Activated CD8-positive, alpha-beta memory T cell treated with anti-CD3 and anti-CD28 coated beads, Interleukin-2, amount 50 U/mL, for 1 hour (primary cell): Measurements from ENCODE around the gene NELFB.
"Not testable (repeated sequence)": the region's sequence is repeated elsewhere in the genome, so short reads cannot be mapped to it uniquely, and the experiment has no call there.

Experiments used
- DNase-seq: peaks from one replicate; pipeline ENCODE4 v3.0.0-alpha.2; 2020; ENCODE audit errors: extremely low read depth

NELFB gene

DNA sequence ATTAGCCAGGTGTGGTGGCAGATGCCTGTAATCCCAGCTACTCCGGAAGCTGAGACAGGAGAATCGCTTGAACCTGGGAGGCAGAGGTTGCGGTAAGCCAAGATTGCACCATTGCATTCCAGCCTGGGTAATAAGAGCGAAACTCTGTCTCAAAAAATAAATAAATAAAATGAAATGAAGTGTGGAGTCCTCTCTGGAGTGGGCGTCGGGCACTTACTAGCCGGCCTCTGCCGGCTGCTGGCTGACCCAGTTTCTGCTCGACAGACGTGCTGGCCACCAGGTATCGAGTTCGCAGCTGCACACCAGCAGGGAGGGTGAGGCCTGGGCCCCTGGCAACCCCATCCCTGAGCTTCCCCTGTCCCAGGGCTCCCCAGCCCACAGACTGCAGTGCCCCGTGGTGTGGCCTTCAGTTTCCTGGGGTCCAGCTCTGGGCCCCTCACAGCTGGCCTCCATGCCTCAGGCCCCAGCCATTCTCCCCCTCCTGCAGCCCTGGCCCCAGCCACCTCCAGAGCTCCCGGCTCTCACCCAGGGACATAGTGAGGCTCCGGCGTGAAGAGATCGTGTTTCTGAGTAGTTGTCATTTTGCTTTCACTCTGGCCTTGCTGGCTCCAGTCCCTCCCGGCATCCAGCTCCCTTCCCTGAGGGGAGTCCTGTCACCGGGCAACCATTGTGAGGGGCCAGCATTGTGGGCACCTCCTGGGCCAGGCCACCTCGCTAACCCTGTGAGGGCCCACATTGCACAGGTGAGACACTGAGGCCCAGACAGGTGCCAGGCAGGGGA, 7.8 kb upstream of the NELFB start:
- no peak for DNase-seq

DNA sequence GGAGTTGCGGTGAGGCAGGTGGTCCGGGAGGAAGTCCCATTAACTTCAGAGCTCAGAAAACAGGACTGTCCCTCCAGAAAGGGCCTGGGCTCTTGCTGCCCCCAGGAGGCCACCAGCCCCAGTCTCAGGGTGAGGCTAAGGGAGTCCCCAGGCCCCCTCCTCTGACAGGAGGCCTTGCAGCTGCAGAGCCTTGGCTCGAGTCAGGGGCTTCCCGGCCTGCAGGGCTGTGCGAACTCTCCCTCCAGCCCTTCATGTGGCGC, 7.3 kb upstream of the NELFB start:
- DNase-seq = no peak

DNA sequence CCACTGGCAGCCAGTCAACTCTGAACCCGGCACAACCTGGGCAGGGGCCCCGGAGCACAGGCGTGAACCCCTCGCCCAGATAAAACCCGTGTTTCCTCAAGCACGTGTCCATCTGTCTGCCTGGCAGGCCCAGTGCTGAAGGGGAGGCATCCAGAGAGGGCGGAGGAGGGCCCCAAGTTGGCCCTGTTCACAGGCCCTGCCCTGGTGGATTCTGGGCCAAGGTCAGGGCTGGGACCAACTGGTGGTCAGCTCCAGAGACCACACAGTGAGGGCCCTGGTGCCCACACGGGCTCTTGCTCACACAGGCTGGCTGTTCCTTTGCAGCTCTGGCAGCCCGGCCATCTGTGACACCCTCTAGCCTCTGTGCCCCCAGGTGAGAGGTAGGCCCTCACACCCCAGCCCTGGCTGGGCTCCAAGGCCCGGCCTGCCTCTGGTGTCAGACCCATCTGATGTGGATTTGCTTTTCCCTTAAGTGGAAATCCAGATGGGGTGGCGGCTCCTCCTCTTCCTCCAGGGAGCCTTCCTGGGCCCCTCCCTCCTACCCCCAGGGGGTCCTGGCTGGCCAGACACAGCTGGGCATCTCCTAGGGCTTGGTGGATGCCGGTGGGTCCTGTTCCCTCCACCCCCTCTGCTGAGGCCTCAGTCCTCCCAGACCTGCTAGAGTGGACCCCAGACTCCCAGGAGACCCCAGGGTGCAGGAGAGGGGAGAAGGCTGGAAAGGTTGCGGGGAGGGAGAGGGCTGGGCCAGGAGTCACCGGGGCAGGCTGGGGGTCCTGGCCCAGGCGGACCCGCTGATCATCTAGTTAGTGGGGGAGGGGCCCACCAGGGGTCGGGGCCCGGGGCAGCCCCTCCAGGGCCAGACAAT, 4.6 kb upstream of the NELFB start:
- DNase-seq = no peak

DNA sequence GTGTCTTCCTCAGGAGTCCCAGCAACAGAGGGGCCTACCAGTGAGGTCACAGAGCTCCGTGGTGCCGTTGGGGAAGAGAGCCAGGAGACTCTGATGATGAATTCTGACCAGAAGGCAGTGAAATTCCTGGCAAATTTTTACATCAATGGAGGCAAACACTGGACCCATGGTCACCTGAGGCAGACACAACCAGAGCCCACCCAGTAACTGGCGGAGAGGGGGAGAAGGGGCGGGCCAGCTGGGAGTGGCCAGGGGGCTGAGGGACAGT, 4.0 kb upstream of the NELFB start, which contains the start of gene STPG3:
Gene STPG3, plus strand, starts transcription at position 93 of the 268 bp plus-strand sequence. Its CDS starts 1 bp downstream, at position 94.
- DNase-seq = no peak

DNA sequence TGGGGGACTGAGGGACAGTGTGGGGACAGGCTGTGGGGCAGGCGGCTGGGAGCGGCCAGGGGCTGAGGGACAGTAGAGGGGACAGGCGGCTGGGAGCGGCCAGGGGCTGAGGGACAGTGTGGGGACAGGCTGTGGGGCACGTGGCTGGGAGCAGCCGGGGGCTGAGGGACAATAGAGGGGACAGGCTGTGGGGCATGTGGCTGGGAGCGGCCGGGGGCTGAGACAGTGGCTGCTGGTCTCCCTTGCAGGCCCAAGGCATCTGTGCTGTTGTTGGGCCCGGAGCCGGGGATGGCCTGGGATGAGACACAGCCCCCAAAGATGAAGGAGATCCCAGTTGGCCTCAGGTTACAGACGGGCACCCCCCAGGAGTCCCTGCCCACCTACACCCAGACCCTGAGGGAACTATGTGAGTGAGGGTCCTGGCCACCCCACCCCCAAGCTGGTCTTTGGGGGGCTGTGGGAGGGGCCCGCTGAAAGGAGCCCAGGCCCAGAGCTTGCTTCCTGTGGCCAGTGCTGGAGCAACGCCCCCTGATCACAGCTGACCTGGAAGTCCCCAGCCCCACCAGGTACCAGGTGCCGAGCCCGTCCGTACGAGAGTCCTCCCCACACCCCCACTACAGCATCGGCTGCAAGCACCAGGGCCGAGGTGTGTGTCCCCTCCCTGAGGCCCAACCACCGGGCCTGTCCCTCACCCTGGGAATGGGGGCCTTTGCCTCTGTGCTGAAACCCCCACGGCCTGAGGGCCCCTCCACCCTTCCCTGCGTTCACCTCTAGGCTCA, 3.4 kb upstream of the NELFB start:
- no peak for DNase-seq

DNA sequence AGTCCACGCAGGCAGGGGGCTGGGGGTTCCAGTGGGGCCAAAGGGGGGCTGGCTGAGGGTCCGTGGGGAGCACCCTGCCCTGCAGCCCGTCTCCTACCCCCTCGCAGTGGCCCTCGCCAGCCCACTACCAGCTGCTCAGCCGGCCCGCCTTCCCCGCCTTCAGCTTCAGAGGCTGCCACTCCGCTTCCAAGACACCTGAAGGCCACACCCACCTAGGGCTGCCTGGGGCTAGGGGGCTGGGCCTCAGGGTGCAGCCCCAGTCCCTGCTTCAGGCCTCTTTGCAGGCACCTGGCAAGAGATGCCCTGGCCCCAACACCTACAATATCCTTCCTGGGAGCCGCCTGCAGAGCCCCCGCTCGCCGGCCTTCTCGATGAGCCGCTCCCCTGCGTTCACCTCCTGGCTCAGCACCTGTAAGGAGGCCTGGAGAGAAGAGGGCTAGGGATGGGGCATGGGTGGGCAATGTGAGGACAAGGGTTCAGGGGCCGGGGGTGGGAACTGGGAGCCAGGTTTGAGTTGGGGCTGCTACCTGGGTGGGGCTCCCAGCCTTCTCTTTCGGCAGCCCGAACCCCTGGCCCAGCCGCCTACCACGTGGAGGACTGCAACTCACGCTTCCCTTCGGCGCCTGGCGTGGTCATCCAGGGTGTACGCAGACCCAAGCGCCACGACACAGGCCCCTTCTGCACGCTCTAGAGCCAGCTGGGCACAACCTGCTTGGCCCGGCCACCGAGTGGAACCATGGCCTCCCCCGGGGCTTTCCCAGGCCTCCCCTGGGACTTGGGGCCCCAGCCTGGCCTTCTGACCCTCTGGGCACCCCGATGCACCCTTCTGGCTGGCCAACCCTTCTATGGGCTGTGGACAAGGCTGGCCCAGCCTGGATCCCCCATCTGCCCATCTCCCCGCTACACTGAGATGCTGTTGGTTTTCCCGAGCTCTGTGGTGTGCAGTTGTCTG, 2.3 kb upstream of the NELFB start:
- no peak for DNase-seq

DNA sequence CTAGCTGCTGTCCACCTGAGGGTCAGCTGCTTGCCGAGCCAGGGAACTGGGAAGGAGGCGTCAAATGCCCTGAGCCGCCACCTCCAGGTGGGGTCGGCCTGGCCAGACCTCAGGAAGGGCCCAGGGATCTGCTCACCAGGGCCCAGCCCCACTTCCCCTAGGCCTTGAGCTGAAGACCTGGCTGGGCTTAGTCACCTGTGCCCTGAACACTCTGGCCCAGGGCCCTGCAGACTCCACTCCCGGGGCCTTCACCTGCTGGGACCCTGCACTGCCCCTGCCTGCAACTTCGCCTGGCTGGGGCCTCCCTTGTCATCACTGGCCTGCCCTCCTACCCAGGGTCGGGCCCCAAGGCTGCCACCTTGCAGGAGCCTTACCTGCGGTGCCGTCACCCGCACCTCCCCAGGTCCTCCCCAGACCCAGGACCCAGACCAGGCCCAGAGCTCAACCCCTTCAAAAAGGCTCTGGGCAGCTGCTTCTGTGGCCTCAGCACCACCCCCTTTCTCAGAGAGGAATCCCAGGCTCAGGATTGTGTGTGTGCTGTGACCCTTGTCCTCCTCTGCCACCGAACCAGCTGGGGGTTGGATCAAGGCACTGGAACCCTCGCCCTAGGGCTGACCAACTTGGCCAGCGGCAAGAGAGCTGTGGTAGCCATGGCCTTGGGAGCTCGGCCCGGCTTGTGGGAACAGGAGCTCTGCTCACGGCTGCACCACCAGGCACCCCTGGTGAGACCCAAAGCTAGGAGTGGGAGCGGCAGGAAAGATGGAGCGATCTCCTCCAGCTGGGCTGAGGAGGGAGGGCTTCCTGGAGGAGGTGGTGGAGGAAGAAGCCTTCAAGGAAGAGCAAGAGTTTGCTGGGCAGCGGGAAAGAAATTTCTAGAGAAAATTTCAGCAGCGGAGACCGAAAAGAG, 1.2 kb upstream of the NELFB start:
- DNase-seq = no peak

DNA sequence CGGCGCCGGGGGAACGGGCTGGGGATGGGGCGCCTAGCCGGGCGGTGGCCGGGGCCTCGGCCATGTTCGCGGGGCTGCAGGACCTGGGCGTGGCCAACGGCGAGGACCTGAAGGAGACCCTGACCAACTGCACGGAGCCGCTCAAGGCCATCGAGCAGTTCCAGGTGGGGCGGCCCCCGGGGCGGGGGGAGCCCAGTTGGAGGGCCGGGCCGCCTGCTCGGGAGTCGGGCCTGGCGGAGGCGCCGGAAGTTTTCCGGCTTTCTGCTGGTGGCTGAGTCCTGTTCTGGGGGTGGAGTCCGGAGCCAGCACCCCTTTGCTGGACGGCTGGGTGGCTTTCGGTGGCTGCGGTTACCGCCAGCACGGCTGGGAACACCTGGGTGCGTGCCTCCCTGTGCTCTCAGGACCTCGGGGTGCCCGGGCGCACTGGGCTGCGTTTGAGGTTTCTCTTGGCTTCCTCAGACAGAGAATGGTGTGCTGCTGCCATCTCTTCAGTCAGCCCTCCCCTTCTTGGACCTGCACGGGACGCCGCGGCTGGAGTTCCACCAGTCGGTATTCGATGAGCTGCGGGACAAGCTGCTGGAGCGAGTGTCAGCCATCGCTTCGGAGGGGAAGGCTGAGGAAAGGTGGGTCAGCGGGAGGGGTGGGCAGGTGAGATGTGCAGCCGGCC, 454 bp downstream of the NELFB start:
- DNase-seq = no peak

DNA sequence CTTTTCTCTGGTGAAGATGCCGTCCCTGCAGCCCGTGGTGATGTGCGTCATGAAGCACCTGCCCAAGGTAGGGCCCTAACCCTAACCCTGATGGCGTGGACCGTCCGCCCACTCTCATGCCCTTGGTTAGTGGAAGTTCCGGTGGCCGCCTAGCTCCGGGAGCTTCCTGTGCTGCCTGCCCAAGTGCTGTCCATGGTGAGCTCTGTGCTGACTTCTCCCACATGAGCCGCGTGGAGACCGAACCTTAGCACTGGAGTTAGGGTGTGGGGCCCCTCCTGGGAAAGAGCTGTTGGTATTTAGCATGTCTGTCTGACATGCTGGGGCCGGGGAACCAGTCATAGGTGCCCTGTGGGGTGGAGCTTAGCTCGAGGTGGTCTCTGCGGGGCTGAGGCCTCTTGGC, 1.2 kb downstream of the NELFB start:
- no peak for DNase-seq

DNA sequence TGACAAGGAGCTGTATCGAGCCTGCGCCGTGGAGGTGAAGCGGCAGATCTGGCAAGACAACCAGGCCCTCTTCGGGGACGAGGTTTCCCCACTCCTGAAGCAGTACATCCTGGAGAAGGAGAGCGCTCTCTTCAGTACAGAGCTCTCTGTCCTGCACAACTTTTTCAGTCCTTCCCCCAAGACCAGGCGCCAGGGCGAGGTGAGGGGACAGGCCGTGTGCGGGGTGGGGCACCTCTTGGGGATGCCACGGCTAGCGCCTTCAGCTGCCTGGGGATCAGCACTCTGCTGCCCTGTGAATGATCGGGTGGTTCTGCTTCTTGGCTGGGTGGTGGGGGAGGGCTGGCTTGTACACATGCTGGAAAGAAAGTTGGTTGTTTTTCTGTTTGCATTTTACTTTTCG, 1.7 kb downstream of the NELFB start:
- no peak for DNase-seq

DNA sequence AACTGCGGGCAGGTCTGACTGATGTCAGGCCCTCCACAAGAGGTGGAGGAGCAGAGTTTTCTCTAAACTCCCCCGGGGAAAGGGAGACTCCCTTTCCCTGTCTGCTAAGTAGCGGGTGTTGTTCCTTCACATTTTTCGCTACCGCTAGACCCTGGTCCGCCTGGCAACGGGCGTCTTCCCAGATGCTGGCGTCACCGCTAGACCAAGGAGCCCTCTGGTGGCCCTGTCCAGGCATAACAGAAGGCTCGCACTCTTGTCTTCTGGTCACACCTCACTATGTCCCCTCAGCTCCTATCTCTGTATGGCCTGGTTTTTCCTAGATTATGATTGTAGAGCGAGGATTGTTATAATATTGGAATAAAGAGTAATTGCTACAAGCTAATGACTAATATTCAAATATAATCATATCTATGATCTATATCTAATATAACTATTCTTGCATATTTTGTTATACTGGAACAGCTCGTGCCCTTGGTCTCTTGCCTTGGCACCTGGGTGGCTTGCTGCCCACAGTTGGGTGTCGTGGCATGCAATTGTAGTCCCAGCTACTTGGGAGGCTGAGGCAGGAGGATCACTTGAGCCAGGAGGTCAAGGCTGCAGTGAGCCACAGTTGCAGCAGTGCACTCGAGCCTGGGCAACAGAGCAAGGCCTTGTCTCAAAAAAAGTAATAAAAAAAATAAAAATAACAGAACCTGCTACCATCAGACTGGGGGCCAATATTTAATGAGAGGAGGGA, 7.2 kb downstream of the NELFB start:
- DNase-seq = not testable (repeated sequence)

DNA sequence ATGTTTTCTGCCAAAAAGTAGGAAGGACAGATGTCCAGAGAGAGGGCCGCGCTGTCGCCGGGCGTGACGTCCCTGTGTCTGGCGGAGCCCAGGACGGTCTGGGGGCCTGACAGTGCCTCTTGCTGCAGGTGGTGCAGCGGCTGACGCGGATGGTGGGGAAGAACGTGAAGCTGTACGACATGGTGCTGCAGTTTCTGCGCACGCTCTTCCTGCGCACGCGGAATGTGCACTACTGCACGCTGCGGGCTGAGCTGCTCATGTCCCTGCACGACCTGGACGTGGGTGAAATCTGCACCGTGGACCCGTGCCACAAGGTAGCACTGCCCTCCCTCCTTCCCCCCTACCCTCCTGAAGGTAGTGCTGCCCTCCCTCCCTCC, 7.8 kb downstream of the NELFB start:
- DNase-seq = no peak

DNA sequence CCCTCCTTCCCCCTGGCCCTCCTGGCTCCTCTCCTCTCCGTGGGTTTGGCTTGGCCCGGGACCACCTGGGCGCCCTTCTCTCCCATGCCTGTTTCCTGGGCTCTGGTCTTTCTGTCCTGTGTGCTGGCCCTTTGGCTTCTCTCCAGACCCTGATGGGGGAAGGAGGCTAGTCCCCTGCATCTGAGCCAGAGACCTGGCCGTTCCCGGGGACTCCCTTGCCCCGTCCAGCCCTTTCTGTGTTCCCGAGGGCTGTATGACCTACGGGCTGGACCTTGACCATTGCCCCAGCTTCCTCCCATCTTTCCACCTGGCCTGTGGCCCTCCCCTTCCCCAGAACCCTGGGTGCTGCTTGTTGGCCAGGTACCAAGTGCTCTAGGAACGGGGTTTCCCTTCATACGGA, 8.4 kb downstream of the NELFB start:
- DNase-seq = no peak

DNA sequence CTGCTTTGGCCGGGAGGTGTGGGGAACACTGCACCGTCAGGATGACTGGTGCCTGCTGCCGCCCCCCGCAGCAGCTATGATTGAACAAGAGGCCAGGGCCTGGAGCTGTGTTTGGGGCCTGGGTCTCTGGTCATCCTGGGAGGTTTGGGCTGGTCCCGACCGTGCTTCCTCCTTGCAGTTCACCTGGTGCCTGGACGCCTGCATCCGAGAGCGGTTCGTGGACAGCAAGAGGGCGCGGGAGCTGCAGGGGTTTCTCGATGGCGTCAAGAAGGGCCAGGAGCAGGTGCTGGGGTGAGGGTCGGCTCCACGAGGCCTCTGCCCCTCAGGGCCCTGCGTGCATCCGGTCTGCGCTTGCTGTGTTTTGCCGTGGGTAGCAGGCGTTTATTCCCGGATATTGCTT, 8.9 kb downstream of the NELFB start:
- DNase-seq = no peak

DNA sequence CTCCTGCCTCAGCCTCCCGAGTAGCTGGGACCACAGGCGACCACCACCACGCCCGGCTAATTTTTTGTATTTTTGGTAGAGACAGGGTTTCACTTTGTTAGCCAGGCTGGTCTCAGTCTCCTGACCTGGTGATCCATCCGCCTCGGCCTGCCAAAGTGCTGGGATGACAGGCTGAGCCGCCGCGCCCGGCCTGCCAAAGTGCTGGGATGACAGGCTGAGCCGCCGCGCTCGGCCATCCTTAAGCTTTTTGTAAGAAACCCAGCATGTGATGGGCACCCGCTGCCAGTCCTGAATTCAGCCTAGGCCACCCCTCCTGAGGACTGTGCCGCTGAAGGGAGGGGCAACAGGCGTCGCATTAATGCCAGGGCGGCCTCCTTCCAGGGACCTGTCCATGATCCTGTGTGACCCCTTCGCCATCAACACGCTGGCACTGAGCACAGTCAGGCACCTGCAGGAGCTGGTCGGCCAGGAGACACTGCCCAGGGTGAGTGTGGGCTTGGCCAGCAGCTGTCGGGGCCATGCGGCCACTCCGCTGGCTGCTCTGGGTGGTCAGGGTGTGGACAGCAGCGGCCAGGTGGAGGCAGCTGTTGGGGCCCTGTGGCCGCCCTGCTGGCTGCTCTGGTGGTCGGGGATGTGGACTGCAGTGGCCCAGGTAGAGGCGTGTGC, 10.5 kb downstream of the NELFB start:
- DNase-seq = no peak

DNA sequence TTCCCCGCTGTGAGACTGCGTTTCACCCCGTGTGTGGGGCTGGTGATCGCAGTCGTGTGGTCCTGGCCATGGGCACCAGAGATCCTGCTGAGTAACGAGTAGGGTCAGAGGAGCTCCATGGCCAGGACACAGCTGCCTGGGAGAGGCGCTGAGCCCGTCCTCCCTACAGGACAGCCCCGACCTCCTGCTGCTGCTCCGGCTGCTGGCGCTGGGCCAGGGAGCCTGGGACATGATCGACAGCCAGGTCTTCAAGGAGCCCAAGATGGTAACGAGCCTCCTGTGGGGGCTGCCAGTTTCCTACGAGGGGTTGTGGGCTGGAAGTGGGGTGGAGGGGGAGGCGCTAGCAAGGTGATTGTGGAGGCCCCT, 11.0 kb downstream of the NELFB start:
- no peak for DNase-seq

DNA sequence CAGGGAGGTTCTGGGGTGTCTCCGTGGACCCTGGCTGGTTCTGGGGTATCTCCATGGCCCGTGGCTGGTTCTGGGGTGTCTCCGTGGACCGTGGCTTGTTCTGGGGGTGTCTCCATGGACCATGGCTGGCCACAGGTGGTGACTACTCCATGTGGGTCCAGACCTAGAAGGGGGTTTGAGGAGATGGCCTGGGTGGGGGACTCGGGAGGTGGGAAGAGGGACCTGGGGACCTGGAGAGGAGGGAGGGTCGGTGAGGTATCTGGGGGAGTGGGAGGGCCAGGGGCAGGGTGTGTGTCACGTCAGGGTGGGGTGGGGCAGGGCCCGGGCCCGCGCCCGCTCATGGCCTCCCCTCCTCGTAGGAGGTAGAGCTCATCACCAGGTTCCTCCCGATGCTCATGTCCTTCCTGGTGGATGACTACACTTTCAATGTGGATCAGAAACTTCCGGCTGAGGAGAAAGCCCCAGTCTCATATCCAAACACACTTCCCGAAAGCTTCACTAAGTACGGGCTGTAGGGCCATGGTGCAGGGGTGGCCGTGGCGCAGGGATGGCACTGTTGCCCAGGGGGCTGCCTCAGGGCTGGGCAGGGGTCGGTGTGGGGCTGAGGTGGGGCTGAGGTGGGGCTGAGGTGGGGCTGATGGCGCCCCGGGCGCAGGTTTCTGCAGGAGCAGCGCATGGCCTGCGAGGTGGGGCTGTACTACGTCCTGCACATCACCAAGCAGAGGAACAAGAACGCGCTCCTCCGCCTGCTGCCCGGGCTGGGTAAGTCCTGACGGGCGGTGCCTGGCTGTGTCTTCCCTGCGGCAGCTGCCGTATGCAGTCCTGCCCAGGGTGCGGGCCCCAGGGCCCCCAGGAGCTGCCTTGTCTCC, 11.7 kb downstream of the NELFB start:
- no peak for DNase-seq

DNA sequence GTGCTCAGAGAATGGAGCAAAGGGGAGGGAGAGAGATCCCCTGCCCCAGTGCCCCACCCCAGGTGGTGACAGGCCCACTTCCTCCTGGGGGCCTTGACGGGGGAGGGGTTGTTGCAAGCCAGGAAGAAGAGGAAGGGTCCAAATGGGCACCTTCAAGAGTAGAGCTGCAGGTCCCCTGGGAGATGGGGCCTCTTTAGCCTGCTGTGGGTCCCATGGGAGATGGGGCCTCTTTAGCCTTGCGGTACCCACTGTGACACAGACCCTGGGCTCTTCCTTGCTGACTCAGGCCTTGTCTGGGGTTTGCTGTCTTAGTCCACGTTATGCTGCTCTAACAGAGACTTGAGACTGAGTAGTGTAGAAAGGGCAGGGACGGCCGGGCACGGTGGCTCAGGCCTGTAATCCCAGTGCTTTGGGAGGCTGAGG, 12.8 kb downstream of the NELFB start:
- DNase-seq = no peak
